ENCODE data around the gene POGLUT3. TPM values are rescaled to one million over a fixed set of nuclear protein-coding genes. Genes with fewer than 3 reads are reported as not detected.

The POGLUT3 gene
- polyA plus RNA-seq, 2 donors: 7.8 to 8.0 TPM

GRCh38 chr11:108508653-108509593, 10.7 kb upstream of the POGLUT3 start:
- Histone ChIP-seq H3K36me3 (ENCODE audit: control insufficient read depth in 2 of 2, insufficient read depth in 2 of 2, low read length in 1 of 2) (peaks cover 0 to 4% of the 10 kb centered on the region in 2 donors), H3K27ac (ENCODE audit: low read depth in 2 of 2, low read length in 1 of 2) (peak overlapping the region in 1 of 2 donors; percentile 21), H3K4me1 (ENCODE audit: control insufficient read depth in 2 of 2, insufficient read depth in 2 of 2, low read length in 1 of 2) (no peaks in the 10 kb centered on the region), H3K9me3 (ENCODE audit: control insufficient read depth in 2 of 2, insufficient read depth in 1 of 2, low read depth in 1 of 2, low read length in 1 of 2) (no peaks in the 10 kb centered on the region), H3K4me3 (ENCODE audit: low read depth in 1 of 2, low read length in 2 of 2) (no peak overlapping the region), H3K27me3 (ENCODE audit: control insufficient read depth in 1 of 2, insufficient read depth in 2 of 2, low read length in 2 of 2) (no peaks in the 10 kb centered on the region)
- 62 to 70% methylated on average over 3 of the region's 3 CpGs for WGBS, 2 donors

GRCh38 chr11:108501396-108501795, 3.2 kb upstream of the POGLUT3 start:
- Histone ChIP-seq H3K27ac (ENCODE audit: low read depth in 2 of 2, low read length in 1 of 2) (no peak overlapping the region), H3K4me3 (ENCODE audit: low read depth in 1 of 2, low read length in 2 of 2) (no peak overlapping the region), H3K9me3 (ENCODE audit: control insufficient read depth in 2 of 2, insufficient read depth in 1 of 2, low read depth in 1 of 2, low read length in 1 of 2) (no peaks in the 10 kb centered on the region), H3K27me3 (ENCODE audit: control insufficient read depth in 1 of 2, insufficient read depth in 2 of 2, low read length in 2 of 2) (no peaks in the 10 kb centered on the region), H3K4me1 (ENCODE audit: control insufficient read depth in 2 of 2, insufficient read depth in 2 of 2, low read length in 1 of 2) (peaks cover 0 to 8% of the 10 kb centered on the region in 2 donors), H3K36me3 (ENCODE audit: control insufficient read depth in 2 of 2, insufficient read depth in 2 of 2, low read length in 1 of 2) (no peaks in the 10 kb centered on the region)
- 44 to 56% methylated on average over 5 of the region's 5 CpGs for WGBS, 2 donors

GRCh38 chr11:108500721-108501120, 2.5 kb upstream of the POGLUT3 start:
- peak overlapping the region; percentile 20 to 49 for H3K27ac ChIP-seq (ENCODE audit: low read depth in 2 of 2, low read length in 1 of 2)
- peaks cover 0 to 8% of the 10 kb centered on the region in 2 donors for H3K4me1 ChIP-seq (ENCODE audit: control insufficient read depth in 2 of 2, insufficient read depth in 2 of 2, low read length in 1 of 2)
- H3K4me3 ChIP-seq (ENCODE audit: low read depth in 1 of 2, low read length in 2 of 2): no peak overlapping the region
- no peaks in the 10 kb centered on the region for H3K36me3 ChIP-seq (ENCODE audit: control insufficient read depth in 2 of 2, insufficient read depth in 2 of 2, low read length in 1 of 2)
- H3K27me3 ChIP-seq (ENCODE audit: control insufficient read depth in 1 of 2, insufficient read depth in 2 of 2, low read length in 2 of 2): no peaks in the 10 kb centered on the region
- no peaks in the 10 kb centered on the region for H3K9me3 ChIP-seq (ENCODE audit: control insufficient read depth in 2 of 2, insufficient read depth in 1 of 2, low read depth in 1 of 2, low read length in 1 of 2)
- WGBS, 2 donors: 56 to 58% methylated on average over 2 of the region's 2 CpGs

- Histone ChIP-seq H3K27ac (ENCODE audit: low read depth in 2 of 2, low read length in 1 of 2) (peak overlapping the region in 1 of 2 donors; percentile 79), H3K9me3 (ENCODE audit: control insufficient read depth in 2 of 2, insufficient read depth in 1 of 2, low read depth in 1 of 2, low read length in 1 of 2) (no peaks in the 10 kb centered on the region), H3K4me3 (ENCODE audit: low read depth in 1 of 2, low read length in 2 of 2) (no peak overlapping the region), H3K27me3 (ENCODE audit: control insufficient read depth in 1 of 2, insufficient read depth in 2 of 2, low read length in 2 of 2) (no peaks in the 10 kb centered on the region), H3K36me3 (ENCODE audit: control insufficient read depth in 2 of 2, insufficient read depth in 2 of 2, low read length in 1 of 2) (no peaks in the 10 kb centered on the region), H3K4me1 (ENCODE audit: control insufficient read depth in 2 of 2, insufficient read depth in 2 of 2, low read length in 1 of 2) (peaks cover 0 to 8% of the 10 kb centered on the region in 2 donors)
- WGBS, 2 donors: 58 to 66% methylated on average over 4 of the region's 4 CpGs
These were observed 2.0 kb upstream of the POGLUT3 start for GRCh38 chr11:108500169-108500568.

GRCh38 chr11:108498816-108499408, 728 bp upstream of the POGLUT3 start:
- 64 to 66% methylated on average over 29 of the region's 29 CpGs for WGBS, 2 donors
- peaks cover 0 to 10% of the 10 kb centered on the region in 2 donors for H3K4me1 ChIP-seq (ENCODE audit: control insufficient read depth in 2 of 2, insufficient read depth in 2 of 2, low read length in 1 of 2)

GRCh38 chr11:108497317-108498045, 703 bp downstream of the POGLUT3 start:
- no peaks in the 10 kb centered on the region for H3K36me3 ChIP-seq (ENCODE audit: control insufficient read depth in 2 of 2, insufficient read depth in 2 of 2, low read length in 1 of 2)
- H3K27ac ChIP-seq (ENCODE audit: low read depth in 2 of 2, low read length in 1 of 2): peak overlapping the region; percentile 99 to 100
- no peaks in the 10 kb centered on the region for H3K27me3 ChIP-seq (ENCODE audit: control insufficient read depth in 1 of 2, insufficient read depth in 2 of 2, low read length in 2 of 2)
- WGBS, 2 donors: 1% methylated on average over 30 of the region's 30 CpGs
- H3K9me3 ChIP-seq (ENCODE audit: control insufficient read depth in 2 of 2, insufficient read depth in 1 of 2, low read depth in 1 of 2, low read length in 1 of 2): no peaks in the 10 kb centered on the region
- peaks cover 0 to 10% of the 10 kb centered on the region in 2 donors for H3K4me1 ChIP-seq (ENCODE audit: control insufficient read depth in 2 of 2, insufficient read depth in 2 of 2, low read length in 1 of 2)
- H3K4me3 ChIP-seq (ENCODE audit: low read depth in 1 of 2, low read length in 2 of 2): peak overlapping the region; percentile 61 to 67

More at GRCh38 chr11:108498816-108499408, 728 bp upstream of the POGLUT3 start:
- Histone ChIP-seq H3K27ac (ENCODE audit: low read depth in 2 of 2, low read length in 1 of 2) (peak overlapping the region; percentile 99 to 100), H3K9me3 (ENCODE audit: control insufficient read depth in 2 of 2, insufficient read depth in 1 of 2, low read depth in 1 of 2, low read length in 1 of 2) (no peaks in the 10 kb centered on the region), H3K27me3 (ENCODE audit: control insufficient read depth in 1 of 2, insufficient read depth in 2 of 2, low read length in 2 of 2) (no peaks in the 10 kb centered on the region), H3K36me3 (ENCODE audit: control insufficient read depth in 2 of 2, insufficient read depth in 2 of 2, low read length in 1 of 2) (no peaks in the 10 kb centered on the region), H3K4me3 (ENCODE audit: low read depth in 1 of 2, low read length in 2 of 2) (peak overlapping the region; percentile 61 to 67)

- Histone ChIP-seq H3K4me1 (ENCODE audit: control insufficient read depth in 2 of 2, insufficient read depth in 2 of 2, low read length in 1 of 2) (peaks cover 0 to 10% of the 10 kb centered on the region in 2 donors), H3K27me3 (ENCODE audit: control insufficient read depth in 1 of 2, insufficient read depth in 2 of 2, low read length in 2 of 2) (no peaks in the 10 kb centered on the region), H3K36me3 (ENCODE audit: control insufficient read depth in 2 of 2, insufficient read depth in 2 of 2, low read length in 1 of 2) (no peaks in the 10 kb centered on the region), H3K9me3 (ENCODE audit: control insufficient read depth in 2 of 2, insufficient read depth in 1 of 2, low read depth in 1 of 2, low read length in 1 of 2) (no peaks in the 10 kb centered on the region), H3K4me3 (ENCODE audit: low read depth in 1 of 2, low read length in 2 of 2) (peak overlapping the region in 1 of 2 donors; percentile 61), H3K27ac (ENCODE audit: low read depth in 2 of 2, low read length in 1 of 2) (peak overlapping the region; percentile 99 to 100)
- WGBS, 2 donors: 65 to 84% methylated on average over 7 of the region's 7 CpGs
These were observed 1.4 kb downstream of the POGLUT3 start for GRCh38 chr11:108496643-108497256.

GRCh38 chr11:108495326-108495725, 2.9 kb downstream of the POGLUT3 start:
- Histone ChIP-seq H3K27me3 (ENCODE audit: control insufficient read depth in 1 of 2, insufficient read depth in 2 of 2, low read length in 2 of 2) (no peaks in the 10 kb centered on the region), H3K36me3 (ENCODE audit: control insufficient read depth in 2 of 2, insufficient read depth in 2 of 2, low read length in 1 of 2) (no peaks in the 10 kb centered on the region), H3K4me1 (ENCODE audit: control insufficient read depth in 2 of 2, insufficient read depth in 2 of 2, low read length in 1 of 2) (peaks cover 0 to 8% of the 10 kb centered on the region in 2 donors), H3K4me3 (ENCODE audit: low read depth in 1 of 2, low read length in 2 of 2) (no peak overlapping the region), H3K27ac (ENCODE audit: low read depth in 2 of 2, low read length in 1 of 2) (peak overlapping the region; percentile 15 to 57), H3K9me3 (ENCODE audit: control insufficient read depth in 2 of 2, insufficient read depth in 1 of 2, low read depth in 1 of 2, low read length in 1 of 2) (no peaks in the 10 kb centered on the region)
- WGBS, 2 donors: 68 to 75% methylated on average over 3 of the region's 3 CpGs

GRCh38 chr11:108494182-108494581, 4.0 kb downstream of the POGLUT3 start:
- Histone ChIP-seq H3K27me3 (ENCODE audit: control insufficient read depth in 1 of 2, insufficient read depth in 2 of 2, low read length in 2 of 2) (no peaks in the 10 kb centered on the region), H3K4me1 (ENCODE audit: control insufficient read depth in 2 of 2, insufficient read depth in 2 of 2, low read length in 1 of 2) (peaks cover 0 to 5% of the 10 kb centered on the region in 2 donors), H3K36me3 (ENCODE audit: control insufficient read depth in 2 of 2, insufficient read depth in 2 of 2, low read length in 1 of 2) (no peaks in the 10 kb centered on the region), H3K27ac (ENCODE audit: low read depth in 2 of 2, low read length in 1 of 2) (no peak overlapping the region), H3K4me3 (ENCODE audit: low read depth in 1 of 2, low read length in 2 of 2) (no peak overlapping the region), H3K9me3 (ENCODE audit: control insufficient read depth in 2 of 2, insufficient read depth in 1 of 2, low read depth in 1 of 2, low read length in 1 of 2) (no peaks in the 10 kb centered on the region)
- 37 to 49% methylated on average over 6 of the region's 6 CpGs for WGBS, 2 donors
